HT-29 (cell line): ENCODE data around the gene CCT5. TPM values are rescaled to one million over a fixed set of nuclear protein-coding genes. Genes with fewer than 3 reads are reported as not detected.
A peak's percentile ranks its signal among the peaks of the same experiment; 100 is the strongest.

Experiments
- DNase-seq: peaks from one replicate; pipeline ENCODE4 v3.0.0-alpha.2; 2015; ENCODE audit warnings: low spot score
- total RNA-seq: library from RNA; depleted of rRNA; stranded (reverse); fragments of >200 nt; shearing (Covaris generic); gene quantifications from 2 replicates; pipeline ENCODE4 v1.2.3, GENCODE V29; 2014; rRNA removed

Gene CCT5
- 594 and 703 TPM in 2 replicates for total RNA-seq

GRCh38 chr5:10249948-10250805 lies at the start of gene CCT5:
Gene CCT5, plus strand, starts transcription at chr5:10250280. Its CDS starts 61 bp downstream, at chr5:10250341.
- peak; percentile 98 for DNase-seq

- peak; percentile 6 for DNase-seq
These were observed 48.7 kb upstream of the CCT5 start for GRCh38 chr5:10201223-10201868.

- no peak for DNase-seq
These were observed 47.8 kb upstream of the CCT5 start for GRCh38 chr5:10202089-10202910.

GRCh38 chr5:10209004-10209403 lies 41.1 kb upstream of the CCT5 start:
- no peak for DNase-seq

- no peak for DNase-seq
These were observed 36.8 kb upstream of the CCT5 start for GRCh38 chr5:10213316-10213715.

GRCh38 chr5:10214041-10214440 lies 36.0 kb upstream of the CCT5 start:
- no peak for DNase-seq

- DNase-seq: no peak
These were observed 34.7 kb upstream of the CCT5 start for GRCh38 chr5:10215366-10215765.

GRCh38 chr5:10216107-10216506 lies 34.0 kb upstream of the CCT5 start:
- DNase-seq: no peak

GRCh38 chr5:10218658-10219057 lies 31.4 kb upstream of the CCT5 start:
- no peak for DNase-seq

- no peak for DNase-seq
These were observed 31.0 kb upstream of the CCT5 start for GRCh38 chr5:10219068-10219467.

GRCh38 chr5:10220248-10220647 lies 29.8 kb upstream of the CCT5 start:
- DNase-seq: no peak

GRCh38 chr5:10222326-10222725 lies 27.8 kb upstream of the CCT5 start:
- no peak for DNase-seq

GRCh38 chr5:10227379-10227778 lies 22.7 kb upstream of the CCT5 start:
- DNase-seq: no peak

- DNase-seq: no peak
These were observed 21.8 kb upstream of the CCT5 start for GRCh38 chr5:10228288-10228687.

- peak; percentile 29 for DNase-seq
These were observed 20.6 kb upstream of the CCT5 start for GRCh38 chr5:10229306-10230048.

- DNase-seq: no peak
These were observed 17.7 kb upstream of the CCT5 start for GRCh38 chr5:10232386-10232785.

- DNase-seq: no peak
These were observed 17.1 kb upstream of the CCT5 start for GRCh38 chr5:10233011-10233410.

GRCh38 chr5:10233505-10233904 lies 16.6 kb upstream of the CCT5 start:
- DNase-seq: peak; percentile 17

- DNase-seq: no peak
These were observed 14.7 kb upstream of the CCT5 start for GRCh38 chr5:10235350-10235749.

- DNase-seq: no peak
These were observed 6.3 kb upstream of the CCT5 start for GRCh38 chr5:10243660-10244240.

GRCh38 chr5:10244342-10244944 lies 5.6 kb upstream of the CCT5 start:
- no peak for DNase-seq
